Kidney (tissue), 14 donors: ENCODE results near the gene PTGIS. TPM values are rescaled to one million over a fixed set of nuclear protein-coding genes. Genes with fewer than 3 reads are reported as not detected.

Source experiments
- DNase-seq, 5 donors: peaks; one replicate each; pipeline ENCODE4 v3.0.0-alpha.2; 2013 to 2020
- FAIRE-seq: peaks from 2 replicates; lab custom pipeline; 2012; peaks lifted over from hg19 to GRCh38; lab: Jason Lieb, UNC
- H3K27ac ChIP-seq, 2 donors: one replicate each; pipeline ENCODE4 v1.7.0; 2013; ENCODE audit warnings: low read depth in 2 of 2, low read length in 2 of 2, inconsistent platforms in 1 of 2
- H3K27me3 ChIP-seq: one replicate; pipeline ENCODE4 v1.7.1; 2013; ENCODE audit warnings: low read length, inconsistent platforms; ENCODE audit not compliant: control insufficient read depth, insufficient read depth
- H3K36me3 ChIP-seq, 3 donors: one replicate each; pipeline versions ENCODE4 v1.7.0 to v1.7.1; 2013; ENCODE audit warnings: low read length in 3 of 3, control low read depth in 1 of 3, inconsistent platforms in 1 of 3; ENCODE audit not compliant: insufficient read depth in 3 of 3, control insufficient read depth in 2 of 3
- H3K4me1 ChIP-seq, 3 donors: one replicate each; pipeline versions ENCODE4 v1.7.0 to v1.7.1; 2013; ENCODE audit warnings: low read length in 3 of 3, inconsistent platforms in 1 of 3, low read depth in 1 of 3; ENCODE audit not compliant: control insufficient read depth in 2 of 3, insufficient read depth in 2 of 3
- H3K4me3 ChIP-seq, 3 donors: one replicate each; pipeline versions ENCODE4 v1.7.0 to v1.8.1; 2013; ENCODE audit warnings: low read length in 3 of 3, control low read depth in 1 of 3, inconsistent platforms in 1 of 3
- H3K9ac ChIP-seq, 3 donors: one replicate each; pipeline versions ENCODE4 v1.7.0 to v1.7.1; 2013; ENCODE audit warnings: low read length in 3 of 3, control low read depth in 1 of 3, inconsistent platforms in 1 of 3
- H3K9me3 ChIP-seq, 3 donors: one replicate each; pipeline versions ENCODE4 v1.7.0 to v1.7.1; 2013; ENCODE audit warnings: low read length in 3 of 3, control low read depth in 1 of 3, inconsistent platforms in 1 of 3; ENCODE audit not compliant: control insufficient read depth in 2 of 3, insufficient read depth in 1 of 3
- intact Hi-C: fragments of 100-400 bp; cut with DNase I; formaldehyde crosslinking; loops from one replicate; pipeline ENCODE4 v1.11.1; 2022
- polyA plus RNA-seq: library from polyadenylated mRNA; stranded (reverse); fragments of 350-450 nt; fragmentation: Illumina TruSeq; extraction: RNeasy Lipid Tissue Mini Kit (QIAGEN cat#74804); gene quantifications from one replicate; pipeline ENCODE4 v1.2.3, GENCODE V29; 2014; ENCODE audit warnings: low read depth, low replicate concordance; ENCODE audit not compliant: insufficient read depth
- total RNA-seq: library from RNA; stranded (reverse); fragmentation: NEBNext Ultra II Directional; extraction: Animal tissue kit (Norgen Biotek cat#: 25700); gene quantifications from one replicate; pipeline ENCODE4 v1.2.1, GENCODE V29; 2021
- TF ChIP-seq, protein P1 (sequence below): IDR thresholded peaks from 3 replicates; pipeline ENCODE4 v1.5.1; 2012; ENCODE audit warnings: mild to moderate bottlenecking, moderate library complexity, borderline replicate concordance; ENCODE audit not compliant: insufficient read depth; ENCODE audit errors: extremely low read depth
- donor health status: control.
- donor health status: control.
- donor health status: control.
- donor health status: control.
- donor health status: control.
- donor health status: DM: yes; HTN: yes; CAD: no.
- donor health status: Normal renal cell carcinoma (clear cell type).

Gene PTGIS
- total and polyA plus RNA-seq, 2 donors from 2014 or later, result 3.1 to 24.1 TPM

DNA sequence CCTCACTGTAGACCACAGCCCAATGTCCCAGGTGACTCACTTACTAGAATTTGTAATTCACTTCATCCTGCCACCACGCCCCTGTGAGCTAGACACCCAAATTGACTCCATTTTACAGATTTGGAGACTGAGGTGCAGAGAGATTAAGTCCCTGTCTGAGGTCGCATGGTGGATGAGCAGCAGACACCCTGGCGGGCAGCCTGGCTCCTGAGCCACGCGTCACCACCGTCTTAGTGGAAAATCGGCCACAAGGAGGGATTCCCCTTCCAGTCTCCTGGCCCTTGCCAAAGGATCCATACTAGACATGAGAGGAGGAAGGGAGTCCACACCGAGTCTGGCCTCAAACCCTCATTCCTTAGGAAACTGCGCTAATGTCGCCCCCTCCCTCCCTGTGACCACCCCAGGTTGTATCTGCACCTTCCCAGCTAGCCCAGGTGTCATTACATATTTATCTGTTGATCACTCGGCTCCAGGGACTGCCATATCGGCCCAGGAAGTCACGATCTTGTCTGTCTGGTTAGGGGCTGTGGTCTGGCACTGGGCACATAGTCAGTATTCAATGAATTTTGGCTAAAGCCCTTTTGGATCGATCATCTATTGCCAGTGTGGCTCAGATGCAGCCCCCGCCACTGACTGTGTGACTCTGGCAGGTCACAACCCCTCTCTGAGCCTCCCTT, 25.7 kb upstream of the PTGIS start:
- Histone ChIP-seq H3K4me1 (peaks cover 0 to 4% (median 0%) of the 10 kb centered on the region in 3 donors), H3K9me3 (no peaks in the 10 kb centered on the region), H3K27me3 (no peaks in the 10 kb centered on the region), H3K4me3 (no peak overlapping the region), H3K36me3 (no peaks in the 10 kb centered on the region), H3K9ac (no peak overlapping the region), H3K27ac (no peak overlapping the region)
- DNase-seq (no peak), FAIRE-seq (no peak)
- intact Hi-C loops, result no loop called here
- TF ChIP-seq, protein P1, sequence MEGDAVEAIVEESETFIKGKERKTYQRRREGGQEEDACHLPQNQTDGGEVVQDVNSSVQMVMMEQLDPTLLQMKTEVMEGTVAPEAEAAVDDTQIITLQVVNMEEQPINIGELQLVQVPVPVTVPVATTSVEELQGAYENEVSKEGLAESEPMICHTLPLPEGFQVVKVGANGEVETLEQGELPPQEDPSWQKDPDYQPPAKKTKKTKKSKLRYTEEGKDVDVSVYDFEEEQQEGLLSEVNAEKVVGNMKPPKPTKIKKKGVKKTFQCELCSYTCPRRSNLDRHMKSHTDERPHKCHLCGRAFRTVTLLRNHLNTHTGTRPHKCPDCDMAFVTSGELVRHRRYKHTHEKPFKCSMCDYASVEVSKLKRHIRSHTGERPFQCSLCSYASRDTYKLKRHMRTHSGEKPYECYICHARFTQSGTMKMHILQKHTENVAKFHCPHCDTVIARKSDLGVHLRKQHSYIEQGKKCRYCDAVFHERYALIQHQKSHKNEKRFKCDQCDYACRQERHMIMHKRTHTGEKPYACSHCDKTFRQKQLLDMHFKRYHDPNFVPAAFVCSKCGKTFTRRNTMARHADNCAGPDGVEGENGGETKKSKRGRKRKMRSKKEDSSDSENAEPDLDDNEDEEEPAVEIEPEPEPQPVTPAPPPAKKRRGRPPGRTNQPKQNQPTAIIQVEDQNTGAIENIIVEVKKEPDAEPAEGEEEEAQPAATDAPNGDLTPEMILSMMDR, result no peak

DNA sequence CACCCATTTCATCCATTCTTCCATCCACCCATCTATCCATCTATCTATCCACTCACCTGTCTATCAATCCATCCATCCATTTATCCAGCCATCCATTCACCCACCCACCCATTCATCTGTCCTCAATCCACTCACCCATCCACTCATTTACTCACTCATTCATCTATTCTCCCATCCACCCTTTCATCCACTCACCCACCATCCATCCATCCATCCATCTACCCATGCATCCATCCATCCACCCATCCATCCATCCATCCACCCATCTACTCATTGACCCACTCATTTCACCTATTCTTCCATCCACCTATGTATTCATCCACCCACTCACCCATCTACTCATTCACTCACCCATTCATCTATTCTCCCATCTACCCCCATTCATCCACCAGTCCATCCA, 24.2 kb upstream of the PTGIS start:
- H3K9me3 ChIP-seq, result no peaks in the 10 kb centered on the region
- no peaks in the 10 kb centered on the region for H3K27me3 ChIP-seq
- no peaks in the 10 kb centered on the region for H3K36me3 ChIP-seq
- no peak overlapping the region for H3K9ac ChIP-seq
- DNase-seq (no peak), FAIRE-seq (no peak)
- H3K4me3 ChIP-seq, result no peak overlapping the region
- TF ChIP-seq, protein P1, result no peak
- intact Hi-C loops, result no loop called here
- H3K4me1 ChIP-seq, result peaks cover 0 to 4% (median 0%) of the 10 kb centered on the region in 3 donors
- peak overlapping the region in 1 of 2 donors; percentile 36 for H3K27ac ChIP-seq

DNA sequence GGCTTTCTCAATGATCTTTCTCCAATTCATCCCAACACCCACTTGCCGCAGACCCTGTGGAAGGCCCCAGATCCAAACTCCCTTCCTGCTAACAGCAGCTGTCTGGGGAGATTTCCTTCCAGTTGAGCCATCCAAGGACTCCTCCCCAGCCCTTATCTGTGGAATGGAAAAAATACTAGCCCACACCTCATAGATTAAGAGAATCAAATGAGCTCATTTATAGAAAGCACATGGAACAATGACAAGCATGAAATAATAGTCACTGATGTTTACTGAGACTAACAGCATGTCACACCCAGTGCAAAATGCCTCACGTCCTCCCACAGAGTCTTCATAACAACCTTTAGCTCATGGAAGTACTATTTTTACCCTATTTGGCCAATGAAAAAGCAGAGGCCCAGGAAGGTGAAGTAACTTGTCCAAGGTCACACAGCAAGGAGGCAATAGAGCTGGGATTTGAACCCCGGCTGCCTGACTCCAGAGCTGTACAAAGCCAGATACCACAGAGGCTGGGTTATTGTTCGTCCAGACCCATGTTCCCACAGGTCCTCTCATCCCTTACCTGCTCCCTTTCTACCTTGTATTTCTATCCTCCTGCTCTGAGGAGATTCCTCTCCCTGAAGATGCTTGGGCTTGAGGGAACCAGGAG, 23.4 kb upstream of the PTGIS start:
- no peak overlapping the region for H3K4me3 ChIP-seq
- peak overlapping the region; percentile 10 to 36 for H3K27ac ChIP-seq
- H3K27me3 ChIP-seq, result no peaks in the 10 kb centered on the region
- intact Hi-C loops, result no loop called here
- no peak overlapping the region for H3K9ac ChIP-seq
- DNase-seq (peak in 3 of 5 donors; percentile 15 to 64 (median 20)), FAIRE-seq (no peak)
- H3K9me3 ChIP-seq, result no peaks in the 10 kb centered on the region
- H3K36me3 ChIP-seq, result no peaks in the 10 kb centered on the region
- H3K4me1 ChIP-seq, result peaks cover 0 to 4% (median 0%) of the 10 kb centered on the region in 3 donors
- TF ChIP-seq, protein P1, result no peak
